Subcutaneous adipose tissue (tissue), 4 donors: ENCODE results near the gene KRTAP24-1. TPM values are rescaled to one million over a fixed set of nuclear protein-coding genes. Genes with fewer than 3 reads are reported as not detected.

Experiments
- total RNA-seq, 4 donors: library from RNA; depleted of rRNA; stranded (reverse); fragments of >200 nt; gene quantifications; one replicate each; pipeline ENCODE4 v1.1.0, GENCODE V29; 2016
- TF ChIP-seq, protein P1 (sequence below): fragments of 450-650 bp; IDR thresholded peaks from one replicate; pipeline ENCODE4 v1.5.1; 2016; ENCODE audit warnings: low read depth, mild to moderate bottlenecking, control low read depth, antibody characterized with exemption, moderate library complexity

KRTAP24-1 gene, protein sequence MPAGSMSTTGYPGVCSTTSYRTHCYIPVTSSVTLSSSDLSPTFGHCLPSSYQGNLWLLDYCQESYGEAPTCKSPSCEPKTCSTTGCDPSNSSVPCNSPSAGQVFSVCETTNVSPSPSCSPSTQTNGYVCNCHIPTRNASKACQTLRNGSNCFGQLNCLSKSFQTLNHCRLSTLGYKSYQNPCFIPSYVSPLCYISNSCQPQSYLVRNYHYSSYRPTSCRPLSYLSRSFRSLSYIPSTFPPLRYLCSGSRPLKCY
- not detected for total RNA-seq

DNA sequence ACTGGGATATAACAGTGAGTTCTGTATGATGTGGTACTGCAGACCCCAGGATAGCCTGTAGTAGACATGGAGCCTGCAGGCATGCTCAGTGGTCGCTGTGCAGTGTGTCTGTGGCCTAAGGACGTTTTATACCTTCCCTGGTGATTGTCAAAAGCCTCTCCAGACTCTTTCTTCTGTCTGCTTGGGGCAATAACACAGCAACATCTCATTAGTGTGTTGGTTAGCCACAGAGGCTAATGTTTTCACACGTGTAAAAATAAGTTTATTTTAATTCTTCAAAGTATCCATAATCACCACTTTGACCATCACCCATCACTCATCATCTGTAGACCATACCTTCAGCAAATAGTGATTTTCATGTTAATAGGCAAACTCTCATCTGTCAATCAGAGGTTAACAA lies at the start of gene KRTAP24-1:
Gene KRTAP24-1 (minus strand): TSS at position 101 of the 400 bp plus-strand sequence. CDS start 18 bp downstream, at position 83.
- TF ChIP-seq, protein P1, sequence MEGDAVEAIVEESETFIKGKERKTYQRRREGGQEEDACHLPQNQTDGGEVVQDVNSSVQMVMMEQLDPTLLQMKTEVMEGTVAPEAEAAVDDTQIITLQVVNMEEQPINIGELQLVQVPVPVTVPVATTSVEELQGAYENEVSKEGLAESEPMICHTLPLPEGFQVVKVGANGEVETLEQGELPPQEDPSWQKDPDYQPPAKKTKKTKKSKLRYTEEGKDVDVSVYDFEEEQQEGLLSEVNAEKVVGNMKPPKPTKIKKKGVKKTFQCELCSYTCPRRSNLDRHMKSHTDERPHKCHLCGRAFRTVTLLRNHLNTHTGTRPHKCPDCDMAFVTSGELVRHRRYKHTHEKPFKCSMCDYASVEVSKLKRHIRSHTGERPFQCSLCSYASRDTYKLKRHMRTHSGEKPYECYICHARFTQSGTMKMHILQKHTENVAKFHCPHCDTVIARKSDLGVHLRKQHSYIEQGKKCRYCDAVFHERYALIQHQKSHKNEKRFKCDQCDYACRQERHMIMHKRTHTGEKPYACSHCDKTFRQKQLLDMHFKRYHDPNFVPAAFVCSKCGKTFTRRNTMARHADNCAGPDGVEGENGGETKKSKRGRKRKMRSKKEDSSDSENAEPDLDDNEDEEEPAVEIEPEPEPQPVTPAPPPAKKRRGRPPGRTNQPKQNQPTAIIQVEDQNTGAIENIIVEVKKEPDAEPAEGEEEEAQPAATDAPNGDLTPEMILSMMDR: no peak

DNA sequence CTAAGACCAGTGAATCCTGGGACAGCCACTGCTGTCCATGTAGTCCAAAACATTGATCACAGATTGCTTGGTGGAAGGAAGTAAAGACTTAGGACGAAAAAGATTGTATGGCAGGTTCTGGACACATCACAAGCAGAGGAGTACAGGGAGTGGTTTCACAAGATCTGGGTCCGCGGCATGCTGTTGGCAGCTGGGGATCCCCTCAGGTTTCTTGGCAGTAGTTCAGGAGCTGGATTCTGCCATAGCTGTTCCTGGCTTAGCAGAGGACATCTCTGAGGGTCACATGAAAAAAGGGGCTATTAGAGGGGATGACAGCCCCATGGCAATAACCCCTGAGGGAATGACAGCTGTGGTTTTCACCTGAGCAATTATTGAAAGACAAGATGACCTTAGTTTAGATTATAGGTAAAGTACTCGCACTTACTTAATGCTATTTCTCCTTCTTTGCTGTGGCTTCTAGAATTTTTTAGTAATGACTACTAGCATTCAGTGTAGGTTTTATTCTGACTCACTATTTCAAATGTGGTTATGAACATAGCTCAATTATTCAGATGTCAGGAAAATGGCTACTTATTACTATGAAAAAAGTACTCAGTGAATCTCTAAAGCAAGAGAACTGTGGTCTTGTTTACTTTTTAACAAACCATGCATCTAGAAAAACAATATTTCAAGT lies 46.6 kb upstream of the KRTAP24-1 start:
- TF ChIP-seq, protein P1: no peak

DNA sequence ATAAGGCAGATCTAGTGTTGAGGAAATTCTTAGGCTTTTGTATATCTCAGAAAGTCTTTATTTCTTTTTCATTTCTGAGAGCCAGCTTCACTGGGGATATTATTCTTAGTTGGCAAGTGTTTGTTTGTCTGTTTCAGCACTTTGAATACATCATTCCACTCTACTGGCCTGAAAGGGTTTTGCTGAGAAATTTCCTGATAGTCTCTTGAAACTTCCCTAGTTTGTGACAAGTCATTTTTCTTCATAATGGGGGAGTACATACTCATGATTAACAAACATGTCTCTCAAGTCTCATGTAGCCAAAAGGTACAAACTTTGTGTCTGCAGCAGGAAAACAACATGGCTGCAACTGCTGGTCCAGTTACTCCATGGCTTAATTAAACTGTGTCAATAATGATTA lies 43.6 kb upstream of the KRTAP24-1 start:
- TF ChIP-seq, protein P1: no peak

DNA sequence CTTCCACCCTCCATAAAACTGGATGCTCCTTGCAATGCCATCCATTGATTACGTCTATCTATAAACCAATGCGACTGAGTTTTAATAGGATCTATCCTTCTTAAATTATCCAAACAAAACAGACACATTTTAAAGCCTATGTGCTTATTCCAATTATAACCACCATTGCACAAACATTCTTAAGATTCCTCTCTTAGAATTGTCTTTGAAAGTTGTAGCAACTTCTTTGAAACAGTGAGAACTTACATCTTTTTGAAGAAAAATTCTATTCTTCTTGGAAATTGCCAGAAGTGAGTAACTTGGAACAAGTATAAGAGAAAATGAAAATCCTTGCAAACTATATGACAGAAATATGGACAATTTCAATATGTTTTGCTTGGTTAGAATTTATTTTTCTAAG lies 37.5 kb upstream of the KRTAP24-1 start, which contains the start of gene KRTAP26-1:
Gene KRTAP26-1 (minus strand): TSS at position 101 of the 400 bp plus-strand sequence. CDS start 280 bp downstream, outside the sequence.
- TF ChIP-seq, protein P1: no peak

DNA sequence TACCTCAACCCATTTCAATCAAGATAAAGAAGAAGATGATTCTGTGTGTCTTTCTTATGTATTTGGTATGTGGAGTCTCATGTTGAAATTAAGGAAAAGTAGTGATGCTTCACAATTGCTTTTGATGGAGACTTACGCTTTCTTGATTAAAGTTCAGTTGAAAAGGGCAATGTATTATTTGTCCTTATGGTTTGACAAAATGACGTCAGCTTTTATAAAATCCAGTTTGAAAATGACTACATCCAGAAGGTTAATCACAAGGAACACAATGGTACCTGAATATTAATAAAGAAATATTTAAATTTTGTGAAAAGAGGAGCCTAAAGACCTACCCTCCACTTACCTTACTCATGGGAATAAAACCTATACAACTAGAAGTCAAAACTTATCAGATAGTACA lies 33.0 kb upstream of the KRTAP24-1 start:
- TF ChIP-seq, protein P1: no peak

DNA sequence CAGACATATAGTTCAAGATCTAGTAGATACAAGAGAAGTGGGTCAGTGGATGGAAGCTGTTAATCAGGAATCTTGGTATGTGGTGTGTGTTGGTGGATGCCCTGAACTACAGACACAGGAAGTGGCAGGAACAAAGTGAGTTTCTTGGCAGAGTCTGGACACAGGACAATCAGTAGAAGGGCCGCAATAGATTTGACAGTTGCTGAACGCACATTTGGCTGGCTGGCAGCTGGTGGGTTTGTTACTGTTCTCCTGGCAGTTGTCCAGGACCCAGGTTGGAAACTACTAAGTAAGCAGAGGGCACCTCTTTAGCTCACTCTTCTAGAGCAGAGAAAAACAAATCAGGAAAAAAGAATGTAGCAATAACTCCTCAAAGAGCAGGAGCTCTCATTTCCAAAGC lies 24.1 kb upstream of the KRTAP24-1 start:
- TF ChIP-seq, protein P1: no peak

DNA sequence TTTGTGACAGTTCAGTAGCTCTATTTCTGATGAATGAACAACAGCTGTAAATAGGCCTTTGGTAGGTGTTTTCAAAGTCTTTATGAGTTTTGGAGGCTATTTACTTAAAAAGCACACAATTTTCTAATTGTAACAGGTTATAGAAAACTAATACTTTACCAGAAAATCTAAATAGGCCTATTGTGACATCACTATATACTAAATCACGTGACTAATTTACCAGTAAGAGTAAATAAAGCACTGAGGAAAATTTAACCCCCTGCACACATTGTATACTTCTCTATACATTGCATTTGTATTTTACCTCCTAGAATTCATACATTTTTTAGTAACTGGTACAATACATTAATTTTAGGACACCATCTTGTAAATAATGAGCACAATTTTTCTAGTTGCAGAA lies 22.4 kb upstream of the KRTAP24-1 start:
- TF ChIP-seq, protein P1: no peak
